Endothelial cell of umbilical vein (primary cell): Measurements from ENCODE around the gene TMEM176A. TPM values are rescaled to one million over a fixed set of nuclear protein-coding genes. Genes with fewer than 3 reads are reported as not detected.

Experiments used
- BruUV-seq: library from RNA; stranded (reverse); fragments of 400-500 nt; replicated peaks from 2 replicates; lab custom pipeline; 2021; lab: Mats Ljungman, UMichigan
- CTCF ChIA-PET: fragments of 300-600, 350-600 bp; sonication (Branson Sonifier 250); formaldehyde crosslinking; loops from one replicate; lab custom pipeline; 2021; ENCODE audit warnings: antibody characterized with exemption, inconsistent platforms; lab: Charles Lee
- POLR2A ChIA-PET: fragments of 300-600, 350-600 bp; sonication (Branson Sonifier 250); formaldehyde crosslinking; loops from one replicate; lab custom pipeline; 2021; ENCODE audit warnings: antibody characterized with exemption, inconsistent platforms; lab: Charles Lee
- DNase-seq: peaks from one replicate; pipeline ENCODE4 v3.0.0-alpha.2; 2011; ENCODE audit warnings: low read depth, low spot score
- FAIRE-seq: peaks from 2 replicates; lab custom pipeline; 2011; peaks lifted over from hg19 to GRCh38; lab: Jason Lieb, UNC
- H2AFZ ChIP-seq: 2 replicates; pipeline ENCODE4 v1.6.0; 2012; ENCODE audit warnings: low read depth, low read length, control low read depth, inconsistent platforms
- H3K27ac ChIP-seq: 2 replicates; pipeline ENCODE4 v1.5.1; 2011; ENCODE audit warnings: low read depth, mild to moderate bottlenecking, control low read depth, low read length, moderate library complexity; ENCODE audit not compliant: insufficient read depth
- H3K27me3 ChIP-seq, 2 experiments: 2 replicates each; pipeline versions ENCODE4 v1.6.0 to v1.6.1; 2011; ENCODE audit warnings: low read length in 2 of 2, mixed read lengths in 1 of 2; ENCODE audit not compliant: control insufficient read depth in 2 of 2, insufficient read depth in 2 of 2
- H3K36me3 ChIP-seq, 2 experiments: 2 replicates in 1 of 2; 3 replicates in 1 of 2; pipeline ENCODE4 v1.5.1; 2011; ENCODE audit warnings: low read length in 2 of 2, mild to moderate bottlenecking in 1 of 2, moderate library complexity in 1 of 2; ENCODE audit not compliant: control insufficient read depth in 2 of 2, insufficient read depth in 2 of 2; ENCODE audit errors: extremely low read depth in 1 of 2
- H3K4me1 ChIP-seq: 3 replicates; pipeline ENCODE4 v1.5.1; 2011; ENCODE audit warnings: mild to moderate bottlenecking, low read length; ENCODE audit not compliant: control insufficient read depth, insufficient read depth; ENCODE audit errors: extremely low read depth
- H3K4me2 ChIP-seq: 2 replicates; pipeline ENCODE4 v1.6.1; 2011; ENCODE audit warnings: low read length, control low read depth, mixed read lengths; ENCODE audit not compliant: insufficient read depth
- H3K4me3 ChIP-seq, 3 experiments: fragments of 200-600 bp in 1 of 3; sonication (generic), shearing (Covaris generic) in 1 of 3; replicated peaks in 1 of 3; 2 replicates each; pipeline ENCODE4 v1.5.1; 2011 to 2016; ENCODE audit warnings: control low read depth in 3 of 3, low read length in 3 of 3, mild to moderate bottlenecking in 2 of 3, inconsistent platforms in 1 of 3, low read depth in 1 of 3, moderate library complexity in 1 of 3; ENCODE audit not compliant: insufficient read depth in 1 of 3
- H3K79me2 ChIP-seq: 2 replicates; pipeline ENCODE4 v1.6.0; 2012; ENCODE audit warnings: low read length, inconsistent platforms; ENCODE audit not compliant: control insufficient read depth, insufficient read depth
- H3K9ac ChIP-seq: replicated peaks from 2 replicates; pipeline ENCODE3; 2011; ENCODE audit warnings: low read length, control low read depth; ENCODE audit not compliant: insufficient read depth; ENCODE audit errors: extremely low read depth
- H3K9me1 ChIP-seq: replicated peaks from 3 replicates; pipeline ENCODE4 v1.6.0; 2011; ENCODE audit warnings: mild to moderate bottlenecking, low read length; ENCODE audit not compliant: control insufficient read depth, insufficient read depth; ENCODE audit errors: extremely low read depth
- H3K9me3 ChIP-seq: replicated peaks from 2 replicates; pipeline ENCODE4 v1.5.1; 2012; ENCODE audit warnings: low read length, inconsistent platforms; ENCODE audit not compliant: control insufficient read depth, insufficient read depth
- H4K20me1 ChIP-seq: replicated peaks from 2 replicates; pipeline ENCODE3; 2011; ENCODE audit warnings: mild to moderate bottlenecking, low read length; ENCODE audit not compliant: control insufficient read depth, insufficient read depth; ENCODE audit errors: extremely low read depth
- EZH2 ChIP-seq: IDR thresholded peaks from 2 replicates; pipeline ENCODE4 v1.6.1; 2012; ENCODE audit warnings: borderline replicate concordance, low read depth, mild to moderate bottlenecking, moderate library complexity, low read length, inconsistent platforms; ENCODE audit not compliant: severe bottlenecking
- FOS ChIP-seq: IDR thresholded peaks from 2 replicates; pipeline ENCODE4 v1.6.1; 2011; ENCODE audit warnings: mild to moderate bottlenecking, low read length, moderate library complexity, borderline replicate concordance; ENCODE audit not compliant: insufficient read depth
- GATA2 ChIP-seq: IDR thresholded peaks from 2 replicates; pipeline ENCODE4 v1.7.0; 2011; ENCODE audit warnings: low read depth, mild to moderate bottlenecking, moderate library complexity, mixed read lengths, low read length; ENCODE audit not compliant: insufficient read length, insufficient read depth
- JUN ChIP-seq: IDR thresholded peaks from 2 replicates; pipeline ENCODE4 v1.6.1; 2011; ENCODE audit warnings: borderline replicate concordance, low read depth; ENCODE audit not compliant: insufficient read length, insufficient read depth
- MYC ChIP-seq: IDR thresholded peaks from one replicate; pipeline ENCODE4 v1.6.1; 2011; ENCODE audit warnings: mild to moderate bottlenecking, low read depth, low read length
- POLR2A ChIP-seq: IDR thresholded peaks from 2 replicates; pipeline ENCODE4 v1.6.1; 2012; ENCODE audit warnings: low read depth, mild to moderate bottlenecking, control low read depth, low read length
- POLR2AphosphoS5 ChIP-seq: IDR thresholded peaks from 2 replicates; pipeline ENCODE4 v1.6.1; 2012; ENCODE audit warnings: low read depth, mild to moderate bottlenecking, control low read depth, low read length, moderate library complexity; ENCODE audit not compliant: insufficient read depth
- dilution Hi-C: fragments of 300-500 bp; cut with MboI; formaldehyde crosslinking; loops from one replicate; pipeline ENCODE4 v1.15.0; 2019; ENCODE audit warnings: low sequenced_read_pairs; ENCODE audit not compliant: extremely low pct_ligation_motif_present
- intact Hi-C: fragments of 100-400 bp; cut with micrococcal nuclease; formaldehyde crosslinking; loops from one replicate; pipeline ENCODE4 v1.10.0; 2022
- polyA plus RNA-seq, 4 experiments: library from polyadenylated mRNA; depleted of rRNA in 3 of 4; stranded (reverse) in 3 of 4; unstranded in 1 of 4; fragments of >200 nt; gene quantifications; 2 replicates each; pipeline versions ENCODE4 v1.2.1 to v1.2.3, GENCODE V29; 2011 to 2012; ENCODE audit warnings: missing spikeins in 1 of 4
- total RNA-seq: library from RNA; stranded (reverse); gene quantifications from 2 replicates; pipeline ENCODE4 v1.2.3, GENCODE V29; 2021
- TF ChIP-seq, protein P1 (sequence below): IDR thresholded peaks from 2 replicates; pipeline ENCODE4 v1.6.1; 2011; ENCODE audit not compliant: insufficient read depth, insufficient read length
- TF ChIP-seq, protein P2 (sequence below), 2 donors: IDR thresholded peaks; 1 replicate in 1 of 2; 2 replicates in 1 of 2; pipeline ENCODE4 v1.5.1; 2011; ENCODE audit warnings: low read length in 2 of 2, mild to moderate bottlenecking in 2 of 2, moderate library complexity in 2 of 2, control low read depth in 1 of 2, inconsistent platforms in 1 of 2, low read depth in 1 of 2; ENCODE audit not compliant: insufficient read depth in 1 of 2; ENCODE audit errors: extremely low read depth in 1 of 2

The TMEM176A gene
- total and polyA plus RNA-seq, 2 donors (not counting 3 experiments of a cell fraction or from before 2014, with no cell fraction given): not detected

DNA sequence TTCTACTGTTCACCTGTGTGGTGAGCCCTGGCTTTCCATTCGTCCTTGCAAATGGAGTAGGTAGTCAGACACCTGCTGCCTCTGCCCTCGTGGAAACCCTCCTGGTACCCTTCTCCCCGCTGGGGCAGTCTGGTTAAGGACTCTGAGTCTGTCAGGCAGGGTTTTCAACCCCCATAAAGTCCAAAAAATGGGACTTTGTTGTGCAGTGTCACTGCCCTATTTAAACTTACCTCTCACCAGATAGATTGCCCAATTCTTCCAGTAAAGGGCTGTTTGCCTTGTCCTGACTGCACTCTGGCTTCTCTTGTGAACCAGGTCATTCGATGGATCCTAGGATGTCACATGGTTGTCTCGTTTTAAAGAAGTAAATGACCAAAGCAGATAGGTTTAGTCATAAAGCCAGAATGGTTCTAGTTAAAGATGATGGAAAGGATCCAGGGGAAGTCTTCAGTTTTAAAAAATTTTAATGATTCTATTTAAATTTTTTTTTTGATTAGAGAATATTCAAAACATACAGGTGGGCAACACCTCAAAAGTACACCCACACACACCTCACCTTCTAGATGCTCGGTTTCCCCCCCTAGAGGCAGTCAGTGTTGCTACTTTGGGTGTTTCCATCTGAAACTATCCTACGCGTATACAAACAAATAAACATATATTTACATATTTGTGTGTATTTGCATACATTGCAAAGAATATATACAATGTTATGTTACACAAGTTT is 22.4 kb upstream of the TMEM176A start:
- ChIA-PET POLR2A (no interaction called here), CTCF (interaction anchor here (0.5 to 2.1 kb wide), 39 partner anchors 9 to 466 kb away, joined by 3 to 30 read pairs (median 4); partner anchors contain the start of gene GIMAP1)
- TF ChIP-seq MYC (no peak), POLR2AphosphoS5 (no peak), EZH2 (no peak), FOS (no peak), POLR2A (no peak), JUN (no peak), GATA2 (no peak)
- TF ChIP-seq, protein P1, sequence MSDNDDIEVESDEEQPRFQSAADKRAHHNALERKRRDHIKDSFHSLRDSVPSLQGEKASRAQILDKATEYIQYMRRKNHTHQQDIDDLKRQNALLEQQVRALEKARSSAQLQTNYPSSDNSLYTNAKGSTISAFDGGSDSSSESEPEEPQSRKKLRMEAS: no peak
- TF ChIP-seq, protein P2, sequence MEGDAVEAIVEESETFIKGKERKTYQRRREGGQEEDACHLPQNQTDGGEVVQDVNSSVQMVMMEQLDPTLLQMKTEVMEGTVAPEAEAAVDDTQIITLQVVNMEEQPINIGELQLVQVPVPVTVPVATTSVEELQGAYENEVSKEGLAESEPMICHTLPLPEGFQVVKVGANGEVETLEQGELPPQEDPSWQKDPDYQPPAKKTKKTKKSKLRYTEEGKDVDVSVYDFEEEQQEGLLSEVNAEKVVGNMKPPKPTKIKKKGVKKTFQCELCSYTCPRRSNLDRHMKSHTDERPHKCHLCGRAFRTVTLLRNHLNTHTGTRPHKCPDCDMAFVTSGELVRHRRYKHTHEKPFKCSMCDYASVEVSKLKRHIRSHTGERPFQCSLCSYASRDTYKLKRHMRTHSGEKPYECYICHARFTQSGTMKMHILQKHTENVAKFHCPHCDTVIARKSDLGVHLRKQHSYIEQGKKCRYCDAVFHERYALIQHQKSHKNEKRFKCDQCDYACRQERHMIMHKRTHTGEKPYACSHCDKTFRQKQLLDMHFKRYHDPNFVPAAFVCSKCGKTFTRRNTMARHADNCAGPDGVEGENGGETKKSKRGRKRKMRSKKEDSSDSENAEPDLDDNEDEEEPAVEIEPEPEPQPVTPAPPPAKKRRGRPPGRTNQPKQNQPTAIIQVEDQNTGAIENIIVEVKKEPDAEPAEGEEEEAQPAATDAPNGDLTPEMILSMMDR (IDR thresholded peaks at IDR 0.05; ENCODE audit: extremely low read depth in 1 of 2, insufficient read depth in 1 of 2, low read depth in 1 of 2, low read length in 2 of 2): no peak
- Histone ChIP-seq H3K36me3 (no peaks in the 10 kb centered on the region), H3K4me3 (no peak overlapping the region), H3K4me2 (no peak overlapping the region), H4K20me1 (no peaks in the 10 kb centered on the region), H3K4me1 (no peaks in the 10 kb centered on the region), H3K9me1 (no peaks in the 10 kb centered on the region), H3K27ac (no peak overlapping the region), H3K9me3 (no peaks in the 10 kb centered on the region), H3K9ac (no peak overlapping the region), H3K27me3 (peaks cover 10 to 13% of the 10 kb centered on the region in 2 experiments), H2AFZ (no peak overlapping the region), H3K79me2 (no peaks in the 10 kb centered on the region)
- no peak for FAIRE-seq
- DNase-seq: no peak
- intact Hi-C loops: loop anchor here (1.0 kb wide), 4 partner anchors 99 to 330 kb away; no protein-coding TSS in a partner anchor
- dilution Hi-C loops: no loop called here
- no TSS peak for BruUV-seq
